Measurements from ENCODE around the gene TCFL5. TPM values are rescaled to one million over a fixed set of nuclear protein-coding genes. Genes with fewer than 3 reads are reported as not detected.

The TCFL5 gene
- total RNA-seq, 1 donor from 2014 or later = 1.1 TPM

- intact Hi-C loops (cut with DNase I) = no loop called here
- no peak for DNase-seq (ENCODE audit: low spot score in 2 of 2)
- no peak for TF ChIP-seq CTCF (IDR thresholded peaks at IDR 0.05)
Measured at GRCh38 chr20:62840244-62841197, 21.1 kb downstream of the TCFL5 start.

DNA sequence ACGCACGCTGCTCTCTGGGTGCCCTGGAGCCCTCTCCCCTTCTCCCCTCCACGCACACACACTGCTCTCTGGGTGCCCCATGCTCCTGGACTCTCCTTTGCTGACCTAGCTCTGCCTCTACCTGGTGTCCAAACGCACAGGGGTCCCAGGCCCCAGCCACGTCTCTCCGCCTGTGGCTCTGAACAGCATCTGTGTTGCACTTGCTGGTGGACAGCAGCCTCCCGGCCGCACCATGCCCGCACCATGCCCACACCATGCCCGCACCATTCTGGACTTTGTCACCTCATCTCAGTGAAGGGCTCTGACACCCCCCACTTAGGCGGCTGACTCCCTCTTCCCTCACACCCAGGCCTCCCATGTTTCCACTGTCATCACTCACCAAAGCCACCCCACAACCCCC lies 21.8 kb downstream of the TCFL5 start:
- Histone ChIP-seq H3K4me1 (no peaks in the 10 kb centered on the region), H3K27ac (no peak overlapping the region), H3K9me3 (no peaks in the 10 kb centered on the region), H3K27me3 (no peaks in the 10 kb centered on the region), H3K36me3 (no peaks in the 10 kb centered on the region), H3K4me3 (no peak overlapping the region)
- no peak for TF ChIP-seq CTCF (IDR thresholded peaks at IDR 0.05)
- intact Hi-C loops (cut with DNase I) = no loop called here
- DNase-seq (ENCODE audit: low spot score in 2 of 2) = no peak

More at GRCh38 chr20:62840244-62841197, 21.1 kb downstream of the TCFL5 start:
- Histone ChIP-seq H3K36me3 (peaks cover 1 to 3% of the 10 kb centered on the region in 2 donors), H3K4me3 (no peak overlapping the region), H3K4me1 (no peaks in the 10 kb centered on the region), H3K27ac (no peak overlapping the region), H3K27me3 (no peaks in the 10 kb centered on the region), H3K9me3 (no peaks in the 10 kb centered on the region)

- H3K4me1 ChIP-seq = no peaks in the 10 kb centered on the region
- no peaks in the 10 kb centered on the region for H3K9me3 ChIP-seq
- no peak for DNase-seq (ENCODE audit: low spot score in 2 of 2)
- no peaks in the 10 kb centered on the region for H3K27me3 ChIP-seq
- H3K27ac ChIP-seq = no peak overlapping the region
- H3K4me3 ChIP-seq = no peak overlapping the region
- intact Hi-C loops (cut with DNase I) = no loop called here
- no peak for TF ChIP-seq CTCF (IDR thresholded peaks at IDR 0.05)
- H3K36me3 ChIP-seq = no peaks in the 10 kb centered on the region
Measured at GRCh38 chr20:62839261-62839660, 22.4 kb downstream of the TCFL5 start.

DNA sequence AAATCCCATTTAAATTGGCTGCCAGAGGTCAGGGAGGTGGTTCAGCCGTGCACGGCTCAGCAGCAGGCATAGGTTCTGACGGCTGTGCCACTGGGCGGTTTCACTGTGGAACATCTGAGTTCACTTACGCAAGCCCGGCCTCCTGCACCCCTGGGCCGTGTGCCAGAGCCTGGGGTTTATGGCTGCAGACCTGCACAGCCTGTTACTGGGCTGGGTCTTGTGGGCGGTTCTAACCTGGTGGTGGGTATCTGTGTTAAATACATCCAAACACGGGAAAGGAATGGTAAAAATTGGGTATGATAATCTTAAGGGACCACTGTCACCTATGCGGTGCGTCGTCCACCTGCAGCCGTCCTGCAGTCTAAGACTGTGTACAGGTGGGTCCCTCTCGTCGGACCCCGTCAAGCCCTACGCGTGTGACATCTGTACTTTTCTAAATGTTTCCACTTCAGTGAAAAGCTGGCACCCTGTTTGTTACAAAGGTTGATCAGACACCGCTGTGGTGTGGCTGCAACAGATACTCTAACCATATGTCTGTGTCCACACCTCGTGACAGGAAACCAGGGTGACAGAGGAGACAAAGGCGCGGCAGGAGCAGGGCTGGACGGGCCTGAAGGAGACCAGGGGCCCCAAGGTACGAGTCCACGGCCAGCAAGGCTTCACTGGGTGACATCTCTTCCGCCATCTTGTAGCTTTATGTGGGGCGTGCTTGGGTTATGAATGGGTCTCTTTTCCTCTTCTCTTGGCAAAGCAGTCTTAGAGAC lies 23.3 kb downstream of the TCFL5 start:
- H3K27me3 ChIP-seq = no peaks in the 10 kb centered on the region
- intact Hi-C loops (cut with DNase I) = no loop called here
- no peak overlapping the region for H3K4me3 ChIP-seq
- H3K27ac ChIP-seq = no peak overlapping the region
- no peaks in the 10 kb centered on the region for H3K9me3 ChIP-seq
- DNase-seq (ENCODE audit: low spot score in 2 of 2) = no peak
- H3K4me1 ChIP-seq = no peaks in the 10 kb centered on the region
- no peaks in the 10 kb centered on the region for H3K36me3 ChIP-seq
- TF ChIP-seq CTCF (IDR thresholded peaks at IDR 0.05) = no peak

GRCh38 chr20:62837790-62838127 lies 23.9 kb downstream of the TCFL5 start:
- H3K9me3 ChIP-seq = no peaks in the 10 kb centered on the region
- no peak overlapping the region for H3K4me3 ChIP-seq
- no peaks in the 10 kb centered on the region for H3K36me3 ChIP-seq
- no peaks in the 10 kb centered on the region for H3K4me1 ChIP-seq
- H3K27me3 ChIP-seq = no peaks in the 10 kb centered on the region
- no peak for TF ChIP-seq CTCF (IDR thresholded peaks at IDR 0.05)
- intact Hi-C loops (cut with DNase I) = no loop called here
- H3K27ac ChIP-seq = no peak overlapping the region
- no peak for DNase-seq (ENCODE audit: low spot score in 2 of 2)
